HEK293T (cell line): ENCODE measurements around the gene ASPSCR1.

Experiments
- CTCF ChIA-PET: fragments of 350-600 bp; formaldehyde crosslinking; extraction: SDS; loops from one replicate; lab custom pipeline; 2021; ENCODE audit warnings: antibody characterized with exemption, inconsistent platforms; lab: Yijun Ruan, JAX
- POLR2A ChIA-PET: fragments of 350-600 bp; formaldehyde crosslinking; extraction: SDS; loops from one replicate; lab custom pipeline; 2020; ENCODE audit warnings: antibody characterized with exemption, inconsistent platforms; lab: Yijun Ruan, JAX
- DNase-seq: peaks from one replicate; pipeline ENCODE4 v3.0.0; 2012; ENCODE audit warnings: mixed read lengths; ENCODE audit errors: extremely low spot score
- ARNT ChIP-seq: fragments of 450-650 bp; IDR thresholded peaks from 2 replicates; pipeline ENCODE4 v1.6.1; 2017; ENCODE audit warnings: mild to moderate bottlenecking
- BHLHE40 ChIP-seq: fragments of 450-650 bp; IDR thresholded peaks from 2 replicates; pipeline ENCODE4 v1.6.1; 2016; ENCODE audit warnings: mild to moderate bottlenecking, moderate library complexity, borderline replicate concordance
- CTBP1 ChIP-seq: fragments of 450-650 bp; IDR thresholded peaks from 2 replicates; pipeline ENCODE4 v1.6.1; 2016; ENCODE audit warnings: borderline replicate concordance
- ELF4 ChIP-seq: fragments of 450-650 bp; IDR thresholded peaks from 2 replicates; pipeline ENCODE4 v1.6.1; 2017; ENCODE audit warnings: antibody characterized with exemption
- FOXA1 ChIP-seq: fragments of 450-650 bp; IDR thresholded peaks from 2 replicates; pipeline ENCODE4 v1.6.1; 2016; ENCODE audit warnings: mild to moderate bottlenecking
- FOXK2 ChIP-seq: fragments of 450-650 bp; IDR thresholded peaks from 2 replicates; pipeline ENCODE4 v1.6.1; 2016; ENCODE audit warnings: mild to moderate bottlenecking
- FOXM1 ChIP-seq: fragments of 450-650 bp; IDR thresholded peaks from 2 replicates; pipeline ENCODE4 v1.6.1; 2017; ENCODE audit warnings: mild to moderate bottlenecking, borderline replicate concordance
- HDGF ChIP-seq: fragments of 450-650 bp; IDR thresholded peaks from 2 replicates; pipeline ENCODE4 v1.6.1; 2017; ENCODE audit warnings: antibody characterized with exemption, borderline replicate concordance
- L3MBTL2 ChIP-seq: fragments of 450-650 bp; conservative IDR thresholded peaks from 2 replicates; pipeline ENCODE4 v1.6.1; 2016; ENCODE audit warnings: mild to moderate bottlenecking
- LEF1 ChIP-seq: fragments of 450-650 bp; IDR thresholded peaks from 2 replicates; pipeline ENCODE4 v1.6.1; 2017; ENCODE audit warnings: mild to moderate bottlenecking, borderline replicate concordance
- NFRKB ChIP-seq: fragments of 450-650 bp; IDR thresholded peaks from 2 replicates; pipeline ENCODE4 v1.6.1; 2016; ENCODE audit warnings: mild to moderate bottlenecking, moderate library complexity
- SP1 ChIP-seq: fragments of 450-650 bp; IDR thresholded peaks from 2 replicates; pipeline ENCODE4 v1.6.1; 2017
- SUZ12 ChIP-seq: fragments of 450-650 bp; IDR thresholded peaks from 2 replicates; pipeline ENCODE4 v1.6.1; 2016; ENCODE audit warnings: mild to moderate bottlenecking
- TARDBP ChIP-seq: fragments of 450-650 bp; IDR thresholded peaks from 2 replicates; pipeline ENCODE4 v1.6.1; 2016
- ZNF384 ChIP-seq: fragments of 450-650 bp; IDR thresholded peaks from 2 replicates; pipeline ENCODE4 v1.6.1; 2016
- TF ChIP-seq, protein P1 (sequence below): fragments of 450-650 bp; IDR thresholded peaks from 2 replicates; pipeline ENCODE4 v1.6.1; 2016

The ASPSCR1 gene

DNA sequence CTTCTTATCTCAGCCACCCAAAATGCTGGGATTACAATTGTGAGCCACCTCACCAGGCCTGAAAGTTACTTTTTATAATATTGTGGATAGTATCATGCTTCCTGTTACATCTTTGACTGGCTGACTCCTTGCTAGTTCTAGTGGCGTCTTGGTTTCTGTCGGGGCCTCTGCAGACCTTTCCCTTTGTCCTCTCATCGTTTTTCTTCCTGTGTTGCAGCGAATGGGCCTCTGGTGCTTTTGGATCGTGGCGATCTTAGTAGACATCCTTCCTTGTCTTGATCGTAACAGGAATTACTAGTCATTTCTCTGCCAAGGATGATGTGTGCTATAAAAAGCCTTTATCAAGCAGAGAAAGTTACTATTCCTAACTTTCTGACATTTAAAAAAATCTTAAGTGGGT lies 20.8 kb downstream of the ASPSCR1 start:
- CTCF ChIA-PET = no interaction called here
- POLR2A ChIA-PET = no interaction called here

DNA sequence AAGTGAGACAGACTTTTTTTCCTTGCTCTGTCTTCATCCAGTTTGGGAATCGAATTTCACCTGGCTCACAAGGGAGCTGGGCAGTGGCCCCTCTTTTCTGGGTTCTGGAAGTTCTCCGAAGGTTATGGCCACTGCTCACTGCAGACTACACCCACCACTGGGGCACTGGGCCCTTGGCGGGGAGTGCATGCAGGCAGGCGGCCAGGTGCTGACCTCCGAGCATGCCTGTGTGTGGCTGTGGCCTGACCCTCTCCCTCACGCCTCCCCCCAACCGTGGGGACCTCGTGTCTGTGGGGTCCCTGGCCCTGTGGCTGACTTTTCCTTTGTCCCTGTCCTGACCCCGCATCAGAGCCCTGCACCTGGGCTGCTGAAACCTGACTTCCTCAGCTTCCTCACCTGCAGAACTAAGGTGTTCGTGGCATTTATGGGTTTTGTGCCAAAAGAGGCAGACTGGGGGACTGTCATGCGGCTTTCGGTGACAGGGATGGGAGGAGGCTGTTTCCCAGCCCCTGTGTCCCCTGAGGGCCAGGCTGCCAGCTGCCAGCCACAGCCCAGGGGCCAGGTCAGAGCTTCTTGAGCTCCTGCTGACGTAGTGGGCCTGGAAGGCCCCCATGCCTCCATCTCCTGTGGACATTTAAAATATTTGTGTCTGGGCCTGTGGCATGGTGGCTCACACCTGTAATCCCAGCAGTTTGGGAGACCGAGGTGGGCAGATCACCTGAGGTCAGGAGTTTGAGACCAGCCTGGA lies 21.4 kb downstream of the ASPSCR1 start:
- ChIA-PET POLR2A (no interaction called here), CTCF (no interaction called here)
- TF ChIP-seq ELF4 = no peak
- no peak for TF ChIP-seq SP1
- no peak for TF ChIP-seq SUZ12
- TF ChIP-seq HDGF = no peak
- no peak for TF ChIP-seq FOXK2
- TF ChIP-seq FOXM1 = no peak
- TF ChIP-seq ARNT = no peak
- no peak for TF ChIP-seq CTBP1
- no peak for TF ChIP-seq BHLHE40
- TF ChIP-seq FOXA1 = no peak
- no peak for TF ChIP-seq TARDBP
- TF ChIP-seq, protein P1, sequence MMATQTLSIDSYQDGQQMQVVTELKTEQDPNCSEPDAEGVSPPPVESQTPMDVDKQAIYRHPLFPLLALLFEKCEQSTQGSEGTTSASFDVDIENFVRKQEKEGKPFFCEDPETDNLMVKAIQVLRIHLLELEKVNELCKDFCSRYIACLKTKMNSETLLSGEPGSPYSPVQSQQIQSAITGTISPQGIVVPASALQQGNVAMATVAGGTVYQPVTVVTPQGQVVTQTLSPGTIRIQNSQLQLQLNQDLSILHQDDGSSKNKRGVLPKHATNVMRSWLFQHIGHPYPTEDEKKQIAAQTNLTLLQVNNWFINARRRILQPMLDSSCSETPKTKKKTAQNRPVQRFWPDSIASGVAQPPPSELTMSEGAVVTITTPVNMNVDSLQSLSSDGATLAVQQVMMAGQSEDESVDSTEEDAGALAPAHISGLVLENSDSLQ = no peak
- TF ChIP-seq ZNF384 = no peak
- TF ChIP-seq LEF1 = no peak
- TF ChIP-seq NFRKB = no peak
- no peak for TF ChIP-seq L3MBTL2
- no peak for DNase-seq

More for the DNA sequence above, 20.8 kb downstream of the ASPSCR1 start:
- no peak for DNase-seq
- TF ChIP-seq FOXK2 = no peak
- TF ChIP-seq HDGF = no peak
- no peak for TF ChIP-seq LEF1
- no peak for TF ChIP-seq NFRKB
- TF ChIP-seq ELF4 = no peak
- TF ChIP-seq, protein P1 = no peak
- no peak for TF ChIP-seq FOXM1
- no peak for TF ChIP-seq ARNT
- no peak for TF ChIP-seq BHLHE40
- TF ChIP-seq FOXA1 = no peak
- no peak for TF ChIP-seq ZNF384
- TF ChIP-seq TARDBP = no peak
- no peak for TF ChIP-seq CTBP1
- no peak for TF ChIP-seq SP1
- no peak for TF ChIP-seq L3MBTL2
- no peak for TF ChIP-seq SUZ12

DNA sequence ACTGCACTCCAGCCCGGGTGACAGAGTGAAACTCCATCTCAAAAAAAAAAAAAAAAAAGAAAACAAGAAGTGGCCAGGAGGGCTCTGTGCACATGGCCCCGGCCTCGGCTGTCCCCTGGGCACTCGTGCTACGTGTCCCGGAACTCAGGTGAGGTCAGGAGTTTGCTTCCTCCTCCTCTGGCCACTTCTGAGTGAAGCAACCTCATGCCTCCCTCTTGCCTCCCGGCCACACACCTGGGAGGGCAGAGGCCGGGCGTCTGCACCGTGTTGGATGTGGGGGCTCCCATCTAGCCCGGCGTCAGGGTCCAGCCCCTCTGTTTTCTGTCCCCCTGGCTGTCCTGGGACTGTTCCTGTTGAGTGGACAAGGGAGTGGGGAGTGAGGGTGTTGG lies 22.2 kb downstream of the ASPSCR1 start:
- DNase-seq = no peak
- TF ChIP-seq BHLHE40 (no peak), ARNT (no peak), FOXM1 (no peak), L3MBTL2 (no peak), ELF4 (no peak), LEF1 (no peak), SP1 (no peak), FOXK2 (no peak), SUZ12 (no peak), HDGF (no peak), FOXA1 (no peak), CTBP1 (no peak), TARDBP (no peak), NFRKB (no peak), ZNF384 (no peak)
- TF ChIP-seq, protein P1 = no peak
- ChIA-PET CTCF (no interaction called here), POLR2A (no interaction called here)

DNA sequence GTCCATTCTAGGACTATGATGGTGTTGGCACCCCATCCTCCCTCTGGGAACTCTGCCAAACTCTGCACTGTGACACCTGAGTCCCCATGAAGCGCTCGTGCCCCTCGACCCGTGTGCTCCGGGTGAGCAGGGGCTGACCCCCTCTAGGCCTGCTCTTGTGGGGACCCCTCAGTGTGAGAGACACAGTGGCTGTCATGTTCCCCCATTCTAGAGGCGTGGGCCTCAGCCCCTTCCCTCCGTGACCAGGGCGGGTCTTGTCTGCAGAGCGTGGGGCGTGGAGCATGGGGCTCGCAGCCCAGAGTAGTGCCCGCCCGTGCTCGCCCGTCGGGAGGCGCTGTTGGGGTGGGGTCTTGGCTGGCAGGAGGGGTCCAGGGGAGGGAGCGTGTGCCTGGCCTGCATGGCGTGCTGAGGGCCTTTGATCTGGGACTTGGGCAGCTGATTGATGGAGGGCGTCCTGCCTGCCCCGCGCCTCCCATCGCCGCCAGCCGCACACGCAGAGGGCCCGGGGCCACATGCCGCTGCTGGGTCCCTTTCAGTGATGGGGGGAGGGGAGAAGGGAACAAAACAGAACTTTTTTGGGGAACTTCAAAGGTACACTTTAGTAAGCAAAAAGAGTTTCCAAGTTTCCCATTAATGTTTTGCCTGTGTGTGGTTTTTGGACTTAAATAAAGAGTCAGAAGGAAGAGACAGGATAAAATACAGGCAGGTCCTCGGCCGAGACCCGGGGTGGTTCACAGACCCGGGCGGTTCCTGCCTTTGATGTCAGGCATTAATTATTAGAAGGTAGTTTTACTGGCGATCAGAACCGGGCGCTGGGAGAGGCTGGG lies 22.8 kb downstream of the ASPSCR1 start:
- ChIA-PET CTCF (no interaction called here), POLR2A (no interaction called here)
- DNase-seq = no peak
- no peak for TF ChIP-seq ARNT
- no peak for TF ChIP-seq TARDBP
- no peak for TF ChIP-seq CTBP1
- TF ChIP-seq FOXA1 = no peak

DNA sequence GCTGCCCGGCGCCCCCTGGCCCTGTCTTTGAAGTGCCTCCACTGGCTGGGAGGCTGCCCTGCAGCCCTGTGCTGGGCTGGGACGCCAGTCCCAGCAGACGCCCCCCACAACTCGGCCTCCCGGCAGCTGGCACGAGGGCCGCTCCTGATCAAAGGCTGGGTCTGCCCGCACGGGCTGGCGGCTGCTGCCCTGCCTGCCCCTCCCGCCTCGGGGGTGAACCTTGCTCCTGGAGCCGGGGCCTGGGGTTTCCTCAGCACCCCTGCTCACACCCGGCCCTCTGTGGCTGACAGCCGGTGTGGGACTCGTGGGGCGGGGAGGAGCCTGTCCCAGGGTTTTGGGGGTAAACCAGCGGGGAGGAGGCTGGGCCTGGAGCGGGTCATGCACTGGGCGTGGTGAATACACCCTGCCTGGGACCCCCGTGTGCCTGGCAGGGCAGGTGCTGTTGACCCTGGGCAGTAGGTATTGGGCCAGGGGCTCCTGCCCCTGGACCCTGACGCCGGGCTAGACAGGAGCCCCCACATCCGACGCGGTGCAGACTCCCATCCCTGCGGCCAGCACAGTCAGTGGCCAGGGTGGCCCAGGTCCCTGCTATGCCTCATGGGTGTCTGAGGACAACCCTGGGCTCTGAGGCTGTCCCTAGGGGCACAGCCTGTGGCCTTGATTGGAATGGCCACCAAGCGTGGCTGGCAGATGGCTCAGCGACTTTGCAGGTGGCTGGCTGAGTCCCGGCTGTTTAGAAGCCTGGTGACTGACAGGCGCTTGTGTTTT lies 23.6 kb downstream of the ASPSCR1 start:
- ChIA-PET POLR2A (no interaction called here), CTCF (no interaction called here)
- DNase-seq = no peak
- TF ChIP-seq ARNT (no peak), NFRKB (no peak), L3MBTL2 (no peak), FOXM1 (no peak), BHLHE40 (no peak), SP1 (no peak), TARDBP (no peak), LEF1 (no peak), SUZ12 (no peak)
- TF ChIP-seq, protein P1 = no peak; the same call in 1 of the 2 replicates
